ENCODE data around the gene NRXN3. TPM values are rescaled to one million over a fixed set of nuclear protein-coding genes. Genes with fewer than 3 reads are reported as not detected.

NRXN3 gene
- total and polyA plus RNA-seq, 7 donors = 0.06 to 0.74 (median 0.15) TPM

- TF ChIP-seq CTCF (IDR thresholded peaks at IDR 0.05) = no peak
- H3K4me3 ChIP-seq = no peak overlapping the region
- H3K27ac ChIP-seq = no peak overlapping the region
- no peaks in the 10 kb centered on the region for H3K36me3 ChIP-seq (ENCODE audit: insufficient read depth in 1 of 2, low read depth in 1 of 2)
- DNase-seq = no peak
- intact Hi-C loops (cut with DNase I) = no loop called here
- no peaks in the 10 kb centered on the region for H3K9me3 ChIP-seq
- H3K4me1 ChIP-seq = no peaks in the 10 kb centered on the region
- no peaks in the 10 kb centered on the region for H3K27me3 ChIP-seq (ENCODE audit: insufficient read depth in 3 of 3, low read length in 2 of 3)
- WGBS, 3 donors = 63 to 84% (median 73%) methylated on average over 4 of the region's 4 CpGs
- no peak for ATAC-seq
Measured at GRCh38 chr14:78488938-78489337, 318.8 kb downstream of the NRXN3 start.

- 73 to 74% (median 73%) methylated on average over 7 of the region's 7 CpGs for WGBS, 3 donors
- intact Hi-C loops (cut with DNase I) = no loop called here
Measured at GRCh38 chr14:78491048-78491447, 320.9 kb downstream of the NRXN3 start.

GRCh38 chr14:78498062-78498595, 328.0 kb downstream of the NRXN3 start:
- intact Hi-C loops (cut with DNase I) = no loop called here
- no peak for DNase-seq
- Histone ChIP-seq H3K9me3 (no peaks in the 10 kb centered on the region), H3K36me3 (ENCODE audit: insufficient read depth in 1 of 2, low read depth in 1 of 2) (no peaks in the 10 kb centered on the region), H3K4me3 (no peak overlapping the region), H3K27me3 (ENCODE audit: insufficient read depth in 3 of 3, low read length in 2 of 3) (no peaks in the 10 kb centered on the region), H3K27ac (no peak overlapping the region), H3K4me1 (no peaks in the 10 kb centered on the region)
- WGBS, 3 donors = 61 to 79% (median 73%) methylated on average over 2 of the region's 2 CpGs
- no peak for ATAC-seq
- TF ChIP-seq CTCF (IDR thresholded peaks at IDR 0.05) = no peak

More at GRCh38 chr14:78491048-78491447, 320.9 kb downstream of the NRXN3 start:
- Histone ChIP-seq H3K36me3 (ENCODE audit: insufficient read depth in 1 of 2, low read depth in 1 of 2) (no peaks in the 10 kb centered on the region), H3K4me3 (no peak overlapping the region), H3K4me1 (no peaks in the 10 kb centered on the region), H3K27ac (no peak overlapping the region), H3K9me3 (no peaks in the 10 kb centered on the region), H3K27me3 (ENCODE audit: insufficient read depth in 3 of 3, low read length in 2 of 3) (no peaks in the 10 kb centered on the region)
- no peak for TF ChIP-seq CTCF (IDR thresholded peaks at IDR 0.05)
- no peak for DNase-seq
- no peak for ATAC-seq

GRCh38 chr14:78501909-78502308, 331.7 kb downstream of the NRXN3 start:
- H3K4me1 ChIP-seq = no peaks in the 10 kb centered on the region
- H3K27ac ChIP-seq = no peak overlapping the region
- H3K36me3 ChIP-seq (ENCODE audit: insufficient read depth in 1 of 2, low read depth in 1 of 2) = no peaks in the 10 kb centered on the region
- TF ChIP-seq CTCF (IDR thresholded peaks at IDR 0.05) = no peak
- WGBS, 3 donors = 70 to 78% (median 70%) methylated on average over 4 of the region's 4 CpGs
- intact Hi-C loops (cut with DNase I) = no loop called here
- DNase-seq = no peak
- ATAC-seq = no peak
- H3K9me3 ChIP-seq = no peaks in the 10 kb centered on the region
- no peak overlapping the region for H3K4me3 ChIP-seq
- H3K27me3 ChIP-seq (ENCODE audit: insufficient read depth in 3 of 3, low read length in 2 of 3) = no peaks in the 10 kb centered on the region

GRCh38 chr14:78508023-78508422, 337.9 kb downstream of the NRXN3 start:
- Histone ChIP-seq H3K36me3 (ENCODE audit: insufficient read depth in 1 of 2, low read depth in 1 of 2) (no peaks in the 10 kb centered on the region), H3K4me1 (no peaks in the 10 kb centered on the region), H3K4me3 (no peak overlapping the region), H3K27me3 (ENCODE audit: insufficient read depth in 3 of 3, low read length in 2 of 3) (no peaks in the 10 kb centered on the region), H3K9me3 (no peaks in the 10 kb centered on the region), H3K27ac (no peak overlapping the region)
- no peak for TF ChIP-seq CTCF (IDR thresholded peaks at IDR 0.05)
- intact Hi-C loops (cut with DNase I) = no loop called here
- WGBS, 3 donors = 86 to 90% (median 89%) methylated on average over 4 of the region's 4 CpGs
- DNase-seq (no peak), ATAC-seq (no peak)

Data from psoas muscle (tissue), 8 donors.